Neural crest cell (in vitro differentiated cells): ENCODE measurements around the gene STARD10. TPM values are rescaled to one million over a fixed set of nuclear protein-coding genes. Genes with fewer than 3 reads are reported as not detected.
A peak's percentile ranks its signal among the peaks of the same experiment; 100 is the strongest.

Experiments
- DNase-seq: peaks from one replicate; pipeline ENCODE4 v3.0.0; 2021; ENCODE audit warnings: low read depth, mixed read lengths, low spot score
- H3K27ac Mint-ChIP-seq: one replicate; pipeline ENCODE4 v1.8.0; 2021; ENCODE audit warnings: mild to moderate bottlenecking, mixed read lengths; ENCODE audit not compliant: unreplicated experiment
- H3K27me3 Mint-ChIP-seq: 2 replicates; pipeline ENCODE4 v1.8.0; 2021; ENCODE audit warnings: low read depth, mild to moderate bottlenecking, mixed read lengths
- H3K36me3 Mint-ChIP-seq: 2 replicates; pipeline ENCODE4 v1.8.0; 2021; ENCODE audit warnings: low read depth, mild to moderate bottlenecking, mixed read lengths
- H3K4me1 Mint-ChIP-seq: 2 replicates; pipeline ENCODE4 v1.8.0; 2021; ENCODE audit warnings: mixed read lengths
- H3K4me3 Mint-ChIP-seq: one replicate; pipeline ENCODE4 v1.8.0; 2021; ENCODE audit warnings: mild to moderate bottlenecking, mixed read lengths
- H3K9me3 Mint-ChIP-seq: 2 replicates; pipeline ENCODE4 v1.8.0; 2021; ENCODE audit warnings: mixed read lengths
- total RNA-seq: library from RNA; stranded (reverse); gene quantifications from 2 replicates; pipeline ENCODE4 v1.2.1, GENCODE V29; 2021
- TF ChIP-seq, protein P1 (sequence below): fragments of 200-600 bp; sonication (generic); conservative IDR thresholded peaks from 2 replicates; pipeline ENCODE4 v1.5.0; 2021; ENCODE audit warnings: antibody characterized with exemption, mild to moderate bottlenecking

Gene STARD10
- total RNA-seq, 1 donor from 2014 or later, result 12.6 TPM

DNA sequence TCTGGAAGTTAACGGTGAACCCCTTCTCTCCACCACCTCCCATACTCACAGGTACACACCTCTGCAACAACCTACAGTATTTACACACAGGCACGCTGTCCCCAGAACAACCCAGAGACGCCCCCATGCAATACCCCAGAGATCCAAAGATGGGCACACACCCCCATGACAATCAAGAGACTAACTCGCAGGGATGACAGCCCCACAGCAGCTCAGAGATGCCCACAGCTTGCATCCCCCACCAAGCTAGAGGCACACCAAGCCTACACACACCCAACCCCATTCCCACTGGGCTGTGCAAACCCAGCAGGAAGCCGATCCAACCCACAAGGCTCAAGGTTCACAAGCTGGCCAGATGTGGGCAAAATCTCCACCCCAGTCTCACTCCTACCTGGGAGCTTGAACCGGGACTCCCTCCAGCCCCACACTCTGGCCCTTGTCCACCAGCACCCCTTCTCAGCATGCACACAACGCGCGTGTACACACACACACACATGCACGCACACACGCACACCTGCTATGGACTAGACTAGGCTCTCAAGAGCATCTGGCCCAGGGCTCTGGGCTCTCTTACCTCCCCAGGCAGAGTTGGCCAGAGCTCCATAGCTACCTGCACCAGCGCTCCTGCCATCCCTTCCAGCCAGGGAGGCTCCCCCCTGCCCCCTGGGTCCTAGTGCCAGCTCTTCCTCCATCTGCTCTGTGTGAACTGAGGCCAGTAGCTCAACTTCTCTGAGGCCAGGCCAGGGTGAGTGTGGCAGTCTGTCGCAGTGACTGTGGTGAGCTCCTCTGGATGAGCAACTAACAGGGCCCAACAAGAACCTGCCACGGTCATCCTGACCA lies 11.5 kb downstream of the STARD10 start:
- Mint-ChIP-seq H3K4me3 (peak overlapping the region; percentile 86), H3K4me1 (peaks cover 28% of the 10 kb centered on the region), H3K9me3 (no peaks in the 10 kb centered on the region), H3K27ac (no peak overlapping the region), H3K27me3 (peaks cover 17% of the 10 kb centered on the region), H3K36me3 (no peaks in the 10 kb centered on the region)
- DNase-seq, result no peak
- TF ChIP-seq, protein P1, sequence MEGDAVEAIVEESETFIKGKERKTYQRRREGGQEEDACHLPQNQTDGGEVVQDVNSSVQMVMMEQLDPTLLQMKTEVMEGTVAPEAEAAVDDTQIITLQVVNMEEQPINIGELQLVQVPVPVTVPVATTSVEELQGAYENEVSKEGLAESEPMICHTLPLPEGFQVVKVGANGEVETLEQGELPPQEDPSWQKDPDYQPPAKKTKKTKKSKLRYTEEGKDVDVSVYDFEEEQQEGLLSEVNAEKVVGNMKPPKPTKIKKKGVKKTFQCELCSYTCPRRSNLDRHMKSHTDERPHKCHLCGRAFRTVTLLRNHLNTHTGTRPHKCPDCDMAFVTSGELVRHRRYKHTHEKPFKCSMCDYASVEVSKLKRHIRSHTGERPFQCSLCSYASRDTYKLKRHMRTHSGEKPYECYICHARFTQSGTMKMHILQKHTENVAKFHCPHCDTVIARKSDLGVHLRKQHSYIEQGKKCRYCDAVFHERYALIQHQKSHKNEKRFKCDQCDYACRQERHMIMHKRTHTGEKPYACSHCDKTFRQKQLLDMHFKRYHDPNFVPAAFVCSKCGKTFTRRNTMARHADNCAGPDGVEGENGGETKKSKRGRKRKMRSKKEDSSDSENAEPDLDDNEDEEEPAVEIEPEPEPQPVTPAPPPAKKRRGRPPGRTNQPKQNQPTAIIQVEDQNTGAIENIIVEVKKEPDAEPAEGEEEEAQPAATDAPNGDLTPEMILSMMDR, result no peak

DNA sequence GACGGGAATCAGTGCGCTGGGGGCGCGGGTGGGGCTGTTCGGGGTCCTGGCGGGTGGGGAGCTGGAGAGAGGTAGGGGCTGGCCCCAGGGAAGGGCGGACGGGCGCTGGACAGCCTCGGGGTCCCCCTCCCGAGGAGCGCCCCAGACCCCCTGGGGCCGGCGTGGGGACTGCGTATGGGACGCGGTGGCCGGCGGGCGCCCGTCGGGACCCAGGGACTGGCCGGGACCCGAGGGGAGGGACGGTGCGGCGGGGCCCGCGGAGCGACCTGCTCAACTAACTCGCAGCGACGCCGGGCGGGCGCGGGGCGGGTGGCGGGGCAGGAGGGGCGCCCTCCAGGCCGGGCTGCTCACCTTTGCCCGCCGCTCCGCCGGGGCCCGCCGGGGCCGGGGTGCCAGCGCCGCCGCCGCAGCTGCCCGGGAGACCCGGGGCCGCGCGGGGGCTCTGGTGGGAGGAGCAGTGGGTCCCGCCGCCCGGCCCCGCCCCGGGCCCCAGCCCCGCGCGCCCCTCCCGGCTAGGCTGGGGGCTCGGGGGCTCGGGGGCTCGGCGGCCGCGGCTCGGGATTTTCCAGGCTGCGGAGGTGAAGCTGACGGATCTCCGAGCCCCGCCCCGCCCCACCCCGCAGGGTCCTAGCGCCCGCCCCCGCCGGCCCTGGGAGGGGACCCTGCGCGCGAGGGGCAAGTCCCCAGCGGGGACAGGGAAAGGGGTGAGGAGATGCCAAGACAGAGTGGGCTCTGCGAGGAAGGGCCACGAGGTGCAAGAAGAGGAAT lies 12.3 kb downstream of the STARD10 start:
- no peaks in the 10 kb centered on the region for H3K36me3 Mint-ChIP-seq
- TF ChIP-seq, protein P1, result peak; percentile 13
- peak overlapping the region; percentile 86 for H3K4me3 Mint-ChIP-seq
- peaks cover 17% of the 10 kb centered on the region for H3K27me3 Mint-ChIP-seq
- no peak for DNase-seq
- no peaks in the 10 kb centered on the region for H3K9me3 Mint-ChIP-seq
- peaks cover 20% of the 10 kb centered on the region for H3K4me1 Mint-ChIP-seq
- no peak overlapping the region for H3K27ac Mint-ChIP-seq

GRCh38 chr11:72781063-72781312 lies 12.9 kb downstream of the STARD10 start:
- DNase-seq, result no peak
- Mint-ChIP-seq H3K9me3 (no peaks in the 10 kb centered on the region), H3K4me3 (no peak overlapping the region), H3K27ac (no peak overlapping the region), H3K4me1 (peaks cover 20% of the 10 kb centered on the region), H3K27me3 (peaks cover 17% of the 10 kb centered on the region), H3K36me3 (no peaks in the 10 kb centered on the region)
- TF ChIP-seq, protein P1, result no peak

- Mint-ChIP-seq H3K4me3 (peak overlapping the region; percentile 82), H3K9me3 (no peaks in the 10 kb centered on the region), H3K27ac (no peak overlapping the region), H3K36me3 (no peaks in the 10 kb centered on the region), H3K4me1 (peaks cover 20% of the 10 kb centered on the region), H3K27me3 (peaks cover 17% of the 10 kb centered on the region)
- DNase-seq, result no peak
- TF ChIP-seq, protein P1, result no peak
Observed at GRCh38 chr11:72780296-72781062, 13.4 kb downstream of the STARD10 start.

GRCh38 chr11:72779495-72780128 lies 14.2 kb downstream of the STARD10 start:
- no peak overlapping the region for H3K27ac Mint-ChIP-seq
- peaks cover 20% of the 10 kb centered on the region for H3K4me1 Mint-ChIP-seq
- no peak for DNase-seq
- H3K4me3 Mint-ChIP-seq, result peak overlapping the region; percentile 82
- no peaks in the 10 kb centered on the region for H3K36me3 Mint-ChIP-seq
- no peaks in the 10 kb centered on the region for H3K9me3 Mint-ChIP-seq
- H3K27me3 Mint-ChIP-seq, result peaks cover 17% of the 10 kb centered on the region
- TF ChIP-seq, protein P1, result no peak
